Activated CD4-positive, alpha-beta memory T cell treated with anti-CD3 and anti-CD28 coated beads for 36 hours (primary cell): ENCODE measurements around the gene ELMOD3. TPM values are rescaled to one million over a fixed set of nuclear protein-coding genes. Genes with fewer than 3 reads are reported as not detected.
"Not testable (repeated sequence)": the region's sequence is repeated elsewhere in the genome, so short reads cannot be mapped to it uniquely, and the experiment has no call there.

Source experiments
- CTCF ChIA-PET: fragments of 350-600 bp; sonication (Branson Sonifier 250); formaldehyde crosslinking; loops from one replicate; lab custom pipeline; 2021; ENCODE audit warnings: antibody characterized with exemption, inconsistent platforms; lab: Charles Lee
- POLR2A ChIA-PET: fragments of 350-600 bp; sonication (Branson Sonifier 250); formaldehyde crosslinking; loops from one replicate; lab custom pipeline; 2021; ENCODE audit warnings: antibody characterized with exemption; lab: Charles Lee
- DNase-seq: peaks from one replicate; pipeline ENCODE4 v3.0.0-alpha.2; 2020
- H3K27ac Mint-ChIP-seq: one replicate; pipeline ENCODE4 v1.8.0; 2021; ENCODE audit warnings: mixed read lengths
- H3K27me3 Mint-ChIP-seq: one replicate; pipeline ENCODE4 v1.8.0; 2021; ENCODE audit warnings: mixed read lengths
- H3K36me3 Mint-ChIP-seq: one replicate; pipeline ENCODE4 v1.8.0; 2021; ENCODE audit warnings: mixed read lengths
- H3K4me1 Mint-ChIP-seq: one replicate; pipeline ENCODE4 v1.8.0; 2021; ENCODE audit warnings: low read depth, mixed read lengths
- H3K4me3 Mint-ChIP-seq: one replicate; pipeline ENCODE4 v1.8.0; 2021; ENCODE audit warnings: mild to moderate bottlenecking, mixed read lengths
- H3K9me3 Mint-ChIP-seq: one replicate; pipeline ENCODE4 v1.8.0; 2021; ENCODE audit warnings: mixed read lengths
- intact Hi-C: fragments of 100-400 bp; cut with micrococcal nuclease; formaldehyde crosslinking; loops from one replicate; pipeline ENCODE4 v1.15.1; 2023
- total RNA-seq, 2 experiments: library from RNA; stranded (reverse); gene quantifications; one replicate each; pipeline ENCODE4 v1.2.3, GENCODE V29; 2021

Gene ELMOD3
- total RNA-seq, 2 experiments from 2014 or later = 11.1 to 15.0 TPM

DNA sequence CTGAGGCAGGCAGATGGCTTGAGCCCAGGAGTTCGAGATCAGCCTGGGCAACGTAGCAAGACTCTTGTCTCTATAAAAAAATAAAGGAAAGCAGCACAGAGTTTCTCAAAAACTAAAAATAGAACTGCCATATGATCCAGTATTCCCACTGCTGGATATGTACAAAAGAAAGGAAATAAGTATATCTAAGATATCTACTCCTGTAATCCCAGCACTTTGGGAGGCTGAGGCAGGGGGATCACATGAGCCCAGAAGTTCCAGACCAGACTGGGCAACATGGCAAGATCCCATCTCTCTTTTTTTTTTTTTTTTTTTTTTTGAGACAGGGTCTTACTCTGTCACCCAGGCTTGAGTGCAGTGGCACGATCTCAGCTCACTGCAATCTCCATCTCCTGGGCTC lies 24.9 kb upstream of the ELMOD3 start:
- CTCF ChIA-PET, H3K4me3 Mint-ChIP-seq, H3K9me3 Mint-ChIP-seq, H3K27me3 Mint-ChIP-seq, H3K27ac Mint-ChIP-seq, DNase-seq: not testable (repeated sequence)
- intact Hi-C loops = loop anchor here (5.0 kb wide), 1 partner anchor 268 kb away; the partner anchor contains the start of gene RNF181
- Mint-ChIP-seq H3K36me3 (peaks cover 30% of the 10 kb centered on the region), H3K4me1 (peaks cover 25% of the 10 kb centered on the region)
- POLR2A ChIA-PET = interaction anchor here (0.9 kb wide), 1 partner anchor 11 kb away, joined by 3 read pairs; no protein-coding TSS in a partner anchor

GRCh38 chr2:85330839-85331636 lies 23.5 kb upstream of the ELMOD3 start:
- Mint-ChIP-seq H3K9me3 (no peaks in the 10 kb centered on the region), H3K27ac (no peak overlapping the region), H3K36me3 (peaks cover 17% of the 10 kb centered on the region), H3K27me3 (no peaks in the 10 kb centered on the region), H3K4me1 (peaks cover 21% of the 10 kb centered on the region), H3K4me3 (no peak overlapping the region)
- DNase-seq = peak; percentile 52
- ChIA-PET CTCF (no interaction called here), POLR2A (no interaction called here)
- intact Hi-C loops = no loop called here

DNA sequence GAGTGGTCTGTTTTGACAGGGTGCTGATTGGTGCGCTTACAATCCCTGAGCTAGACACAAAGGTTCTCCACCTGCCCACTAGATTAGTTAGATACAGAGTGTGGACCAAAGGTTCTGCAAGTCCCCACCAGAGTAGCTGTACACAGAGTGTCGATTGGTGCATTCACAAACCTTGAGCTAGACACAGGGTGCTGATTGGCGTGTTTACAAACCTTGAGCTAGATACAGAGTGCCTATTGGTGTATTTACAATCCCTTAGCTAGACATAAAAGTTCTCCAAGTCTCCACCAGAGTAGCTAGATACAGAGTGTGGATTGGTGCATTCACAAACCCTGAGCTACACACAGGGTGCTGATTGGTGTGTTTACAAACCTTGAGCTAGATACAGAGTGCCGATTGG lies 20.7 kb upstream of the ELMOD3 start:
- peaks cover 18% of the 10 kb centered on the region for H3K4me1 Mint-ChIP-seq
- H3K9me3 Mint-ChIP-seq, POLR2A ChIA-PET, H3K27ac Mint-ChIP-seq, H3K27me3 Mint-ChIP-seq, H3K4me3 Mint-ChIP-seq, intact Hi-C loops, CTCF ChIA-PET, H3K36me3 Mint-ChIP-seq, DNase-seq: not testable (repeated sequence)

- ChIA-PET POLR2A (no interaction called here), CTCF (no interaction called here)
- intact Hi-C loops = no loop called here
- no peak for DNase-seq
- peaks cover 13% of the 10 kb centered on the region for H3K4me1 Mint-ChIP-seq
- H3K36me3 Mint-ChIP-seq = no peaks in the 10 kb centered on the region
- no peaks in the 10 kb centered on the region for H3K9me3 Mint-ChIP-seq
- no peak overlapping the region for H3K27ac Mint-ChIP-seq
- no peaks in the 10 kb centered on the region for H3K27me3 Mint-ChIP-seq
- H3K4me3 Mint-ChIP-seq = no peak overlapping the region
These were observed 19.6 kb upstream of the ELMOD3 start for GRCh38 chr2:85334928-85335327.

- no peaks in the 10 kb centered on the region for H3K9me3 Mint-ChIP-seq
- H3K27me3 Mint-ChIP-seq = no peaks in the 10 kb centered on the region
- no peak overlapping the region for H3K27ac Mint-ChIP-seq
- no peak for DNase-seq
- H3K4me1 Mint-ChIP-seq = no peaks in the 10 kb centered on the region
- ChIA-PET POLR2A (no interaction called here), CTCF (no interaction called here)
- H3K4me3 Mint-ChIP-seq = no peak overlapping the region
- intact Hi-C loops = no loop called here
- peaks cover 15% of the 10 kb centered on the region for H3K36me3 Mint-ChIP-seq
These were observed 14.3 kb upstream of the ELMOD3 start for GRCh38 chr2:85340034-85340892.

- POLR2A ChIA-PET = no interaction called here
These were observed 13.1 kb upstream of the ELMOD3 start for GRCh38 chr2:85341269-85342029.

DNA sequence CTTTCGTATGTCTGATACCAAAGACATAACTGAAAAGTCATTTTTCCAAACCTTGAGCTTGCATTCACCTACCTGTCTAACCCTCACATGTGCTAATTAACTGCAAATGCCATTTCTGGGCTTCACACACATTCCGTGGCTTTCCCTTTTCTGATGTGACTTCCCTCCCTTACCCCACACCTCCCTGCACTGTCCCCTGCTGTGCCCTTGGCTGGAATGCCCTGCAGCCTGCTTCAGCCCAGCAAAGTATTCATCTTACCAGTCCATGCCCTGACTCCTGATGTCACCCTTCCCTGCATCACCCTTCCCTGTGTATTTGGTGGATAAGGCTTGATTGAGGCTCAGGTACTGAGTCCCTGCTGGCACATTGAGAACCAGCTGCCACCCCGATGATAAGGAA lies 12.4 kb upstream of the ELMOD3 start:
- Mint-ChIP-seq H3K27me3 (no peaks in the 10 kb centered on the region), H3K4me1 (no peaks in the 10 kb centered on the region), H3K4me3 (no peak overlapping the region), H3K27ac (no peak overlapping the region), H3K36me3 (peaks cover 15% of the 10 kb centered on the region), H3K9me3 (no peaks in the 10 kb centered on the region)
- CTCF ChIA-PET = interaction anchor here (0.7 kb wide), 1 partner anchor 12 kb away, joined by 3 read pairs; the partner anchor contains the start of genes ELMOD3 and RETSAT
- DNase-seq = no peak
- POLR2A ChIA-PET = no interaction called here
- intact Hi-C loops = no loop called here

More at GRCh38 chr2:85341269-85342029, 13.1 kb upstream of the ELMOD3 start:
- Mint-ChIP-seq H3K9me3 (no peaks in the 10 kb centered on the region), H3K4me3 (no peak overlapping the region), H3K4me1 (no peaks in the 10 kb centered on the region), H3K27ac (no peak overlapping the region), H3K27me3 (no peaks in the 10 kb centered on the region), H3K36me3 (peaks cover 15% of the 10 kb centered on the region)
- CTCF ChIA-PET = interaction anchor here (0.7 kb wide), 1 partner anchor 13 kb away, joined by 3 read pairs; the partner anchor contains the start of genes ELMOD3 and RETSAT
- intact Hi-C loops = no loop called here
- no peak for DNase-seq

DNA sequence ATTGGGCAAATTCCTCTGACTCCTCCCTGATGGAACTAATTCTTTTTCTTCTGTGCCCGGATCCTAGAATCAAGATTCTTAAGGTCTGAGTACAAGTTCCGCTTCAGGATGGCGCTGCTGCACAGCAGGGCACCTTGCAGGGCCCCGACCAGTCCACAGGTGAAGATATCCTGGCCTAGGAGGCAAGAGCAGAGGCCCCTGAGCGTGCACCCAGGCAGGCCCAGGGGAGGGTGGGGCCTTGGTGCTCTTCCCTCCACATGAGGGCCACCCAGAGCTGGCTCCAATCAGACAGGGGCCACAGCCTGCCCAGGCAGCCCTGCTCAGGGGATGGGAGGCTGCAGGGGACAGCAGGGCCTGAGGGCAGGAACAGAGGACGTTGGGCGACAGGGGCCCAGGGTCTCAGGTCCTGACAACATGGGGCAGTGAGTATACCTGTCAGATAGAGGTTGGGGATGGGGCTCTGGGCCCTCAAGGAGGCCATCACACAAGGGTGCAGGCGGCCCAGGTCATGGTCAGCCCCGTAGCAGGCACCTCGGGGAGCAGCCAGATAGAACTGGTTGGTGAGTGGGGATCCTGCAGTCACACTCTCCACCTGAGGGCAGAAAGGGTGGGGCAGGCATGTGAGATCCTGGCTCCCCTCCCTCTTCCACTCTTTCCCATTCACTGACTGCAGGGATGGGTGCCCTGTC lies 11.2 kb upstream of the ELMOD3 start:
- POLR2A ChIA-PET, H3K27me3 Mint-ChIP-seq, H3K27ac Mint-ChIP-seq, H3K4me1 Mint-ChIP-seq, DNase-seq, CTCF ChIA-PET, H3K4me3 Mint-ChIP-seq, intact Hi-C loops, H3K9me3 Mint-ChIP-seq: not testable (repeated sequence)
- H3K36me3 Mint-ChIP-seq = peaks cover 18% of the 10 kb centered on the region

GRCh38 chr2:85344356-85344954 lies 10.1 kb upstream of the ELMOD3 start:
- H3K27ac Mint-ChIP-seq = no peak overlapping the region
- H3K9me3 Mint-ChIP-seq = no peaks in the 10 kb centered on the region
- DNase-seq = no peak
- no peaks in the 10 kb centered on the region for H3K27me3 Mint-ChIP-seq
- ChIA-PET CTCF (no interaction called here), POLR2A (interaction anchor here (1.0 kb wide), 1 partner anchor 10 kb away, joined by 4 read pairs; the partner anchor contains the start of genes ELMOD3 and RETSAT)
- intact Hi-C loops = no loop called here
- no peak overlapping the region for H3K4me3 Mint-ChIP-seq
- peaks cover 19% of the 10 kb centered on the region for H3K36me3 Mint-ChIP-seq
- no peaks in the 10 kb centered on the region for H3K4me1 Mint-ChIP-seq

- no peak for DNase-seq
- Mint-ChIP-seq H3K36me3 (peaks cover 36% of the 10 kb centered on the region), H3K9me3 (no peaks in the 10 kb centered on the region), H3K4me3 (no peak overlapping the region), H3K27ac (no peak overlapping the region), H3K27me3 (no peaks in the 10 kb centered on the region), H3K4me1 (peaks cover 5% of the 10 kb centered on the region)
- POLR2A ChIA-PET = no interaction called here
- intact Hi-C loops = no loop called here
- CTCF ChIA-PET = no interaction called here
These were observed 7.0 kb upstream of the ELMOD3 start for GRCh38 chr2:85347599-85347998.

GRCh38 chr2:85353876-85354285 lies 688 bp upstream of the ELMOD3 start:
- H3K4me3 Mint-ChIP-seq = peak overlapping the region; percentile 100
- peaks cover 34% of the 10 kb centered on the region for H3K36me3 Mint-ChIP-seq
- H3K4me1 Mint-ChIP-seq = peaks cover 40% of the 10 kb centered on the region
- ChIA-PET POLR2A (interaction anchor here (0.6 to 2.6 kb wide), 16 partner anchors 8 to 262 kb away, joined by 3 to 42 read pairs (median 4); partner anchors contain the start of genes GGCX, MAT2A, RNF181 and SH2D6), CTCF (interaction anchor here (1.1 to 2.0 kb wide), 7 partner anchors 12 to 283 kb away, joined by 3 to 7 read pairs (median 3); no protein-coding TSS in a partner anchor)
- peak; percentile 35 for DNase-seq
- no peaks in the 10 kb centered on the region for H3K27me3 Mint-ChIP-seq
- peak overlapping the region; percentile 95 for H3K27ac Mint-ChIP-seq
- intact Hi-C loops = loop anchor here (1.0 kb wide), 4 partner anchors 26 to 185 kb away; partner anchors contain the start of genes MAT2A and SH2D6
- no peaks in the 10 kb centered on the region for H3K9me3 Mint-ChIP-seq
